GM18526 (cell line): ENCODE data around the gene FCRL2.

Experiments
- POLR2A ChIP-seq: IDR thresholded peaks from 3 replicates; pipeline ENCODE4 v1.6.1; 2011; ENCODE audit not compliant: insufficient read length; ENCODE audit errors: extremely low read depth

The FCRL2 gene, protein sequence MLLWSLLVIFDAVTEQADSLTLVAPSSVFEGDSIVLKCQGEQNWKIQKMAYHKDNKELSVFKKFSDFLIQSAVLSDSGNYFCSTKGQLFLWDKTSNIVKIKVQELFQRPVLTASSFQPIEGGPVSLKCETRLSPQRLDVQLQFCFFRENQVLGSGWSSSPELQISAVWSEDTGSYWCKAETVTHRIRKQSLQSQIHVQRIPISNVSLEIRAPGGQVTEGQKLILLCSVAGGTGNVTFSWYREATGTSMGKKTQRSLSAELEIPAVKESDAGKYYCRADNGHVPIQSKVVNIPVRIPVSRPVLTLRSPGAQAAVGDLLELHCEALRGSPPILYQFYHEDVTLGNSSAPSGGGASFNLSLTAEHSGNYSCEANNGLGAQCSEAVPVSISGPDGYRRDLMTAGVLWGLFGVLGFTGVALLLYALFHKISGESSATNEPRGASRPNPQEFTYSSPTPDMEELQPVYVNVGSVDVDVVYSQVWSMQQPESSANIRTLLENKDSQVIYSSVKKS

DNA sequence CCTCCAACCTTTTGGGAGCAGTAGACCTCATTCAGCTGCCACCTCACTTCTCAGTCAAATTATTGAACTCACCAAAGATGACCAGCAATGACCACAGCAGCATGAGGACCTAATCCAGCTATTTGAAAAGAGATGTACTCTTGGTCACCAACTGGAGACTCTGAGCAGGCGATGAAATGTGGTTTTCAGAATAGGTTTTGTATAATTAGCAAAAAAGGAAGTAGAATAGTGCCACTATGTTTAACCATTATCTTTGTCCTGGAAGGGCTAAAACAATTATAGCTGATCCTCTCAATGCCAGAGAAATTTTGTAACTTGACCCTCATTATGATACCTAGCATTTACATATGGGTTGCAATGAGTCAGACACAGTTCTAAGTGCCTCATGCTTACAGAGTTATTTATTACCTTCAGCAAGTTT is at the start of gene FCRL2:
Gene FCRL2, minus strand, starts transcription at position 162 of the 421 bp plus-strand sequence. Its CDS starts 59 bp downstream, at position 103.
- no peak for TF ChIP-seq POLR2A

DNA sequence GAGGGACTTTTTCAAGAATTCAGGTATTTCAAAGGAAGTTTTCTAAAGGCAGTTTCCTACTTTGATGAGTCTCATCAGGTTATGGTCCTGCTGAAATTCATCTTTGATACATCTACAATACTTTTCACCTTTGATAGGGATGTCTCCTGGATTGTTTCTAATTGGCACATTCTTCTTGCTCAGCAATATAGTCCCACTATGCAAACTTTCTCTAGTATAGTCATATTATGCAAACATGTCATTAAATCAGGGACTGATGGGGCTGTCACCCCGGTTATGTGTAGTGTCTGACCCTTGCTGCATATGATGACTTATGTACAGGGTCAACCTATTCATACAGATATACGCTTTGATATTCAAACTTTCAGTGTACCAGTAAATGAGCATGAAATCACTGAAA is 43.4 kb upstream of the FCRL2 start:
- TF ChIP-seq POLR2A = no peak

DNA sequence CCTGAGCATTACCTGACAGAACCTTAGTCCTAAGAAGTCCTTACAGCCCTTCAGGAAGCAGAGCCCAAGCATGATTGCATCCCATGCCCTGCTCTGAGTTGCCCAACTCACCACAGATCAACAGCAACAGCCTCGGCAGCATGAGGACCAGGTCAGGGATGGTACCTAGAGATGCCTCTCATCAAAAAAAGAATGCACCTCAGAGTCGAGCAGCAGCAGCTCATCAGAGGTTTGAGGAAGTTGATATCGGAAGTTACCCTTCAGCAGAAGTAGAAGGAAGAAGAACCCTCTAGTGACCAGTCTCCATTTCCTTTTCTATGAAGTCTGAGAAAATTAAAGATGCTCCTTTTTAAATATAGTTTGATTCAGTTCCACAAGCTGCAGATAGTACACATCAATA is 43.0 kb upstream of the FCRL2 start, which contains the start of gene FCRL1:
Gene FCRL1, minus strand, starts transcription at position 225 of the 400 bp plus-strand sequence. Its CDS starts 83 bp downstream, at position 142.
- TF ChIP-seq POLR2A = no peak

DNA sequence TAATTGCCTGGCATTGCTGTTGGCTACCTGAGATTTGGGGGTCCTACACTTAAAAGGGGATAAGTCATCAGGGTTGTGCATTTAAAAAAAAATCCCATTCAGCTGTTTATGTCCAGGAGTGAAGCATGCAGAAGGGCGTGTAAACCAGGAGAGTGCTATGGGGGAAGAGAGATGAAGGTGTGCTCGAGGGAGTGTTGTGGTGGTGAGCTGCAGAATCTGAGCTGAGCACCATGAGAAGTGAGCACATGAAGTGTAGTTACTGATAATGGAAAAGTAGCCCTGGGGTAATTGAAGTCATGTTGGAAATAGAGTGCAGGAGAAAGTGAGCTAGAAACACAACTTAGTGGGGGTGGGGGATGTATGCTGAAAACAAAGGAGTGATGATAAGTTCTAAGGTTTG is 42.3 kb upstream of the FCRL2 start:
- TF ChIP-seq POLR2A = no peak

DNA sequence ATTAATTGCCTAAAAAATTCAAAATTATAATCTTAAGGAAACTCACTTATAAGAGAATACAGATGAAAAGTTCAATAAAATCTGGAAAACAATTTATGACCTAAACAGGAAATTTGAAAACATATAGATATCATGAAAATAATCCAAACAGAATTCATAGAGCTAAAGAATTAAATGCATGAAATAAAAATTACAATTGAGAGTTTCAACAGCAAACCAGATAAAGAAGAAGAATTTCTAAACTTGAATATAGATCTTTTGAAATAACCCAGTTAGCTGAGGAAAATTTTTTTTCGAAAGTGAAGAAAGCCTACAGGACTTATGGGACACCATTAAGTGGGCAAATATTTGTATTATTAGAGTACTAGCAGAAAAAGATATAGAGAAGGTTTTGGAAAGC is 36.3 kb upstream of the FCRL2 start:
- TF ChIP-seq POLR2A = no peak

DNA sequence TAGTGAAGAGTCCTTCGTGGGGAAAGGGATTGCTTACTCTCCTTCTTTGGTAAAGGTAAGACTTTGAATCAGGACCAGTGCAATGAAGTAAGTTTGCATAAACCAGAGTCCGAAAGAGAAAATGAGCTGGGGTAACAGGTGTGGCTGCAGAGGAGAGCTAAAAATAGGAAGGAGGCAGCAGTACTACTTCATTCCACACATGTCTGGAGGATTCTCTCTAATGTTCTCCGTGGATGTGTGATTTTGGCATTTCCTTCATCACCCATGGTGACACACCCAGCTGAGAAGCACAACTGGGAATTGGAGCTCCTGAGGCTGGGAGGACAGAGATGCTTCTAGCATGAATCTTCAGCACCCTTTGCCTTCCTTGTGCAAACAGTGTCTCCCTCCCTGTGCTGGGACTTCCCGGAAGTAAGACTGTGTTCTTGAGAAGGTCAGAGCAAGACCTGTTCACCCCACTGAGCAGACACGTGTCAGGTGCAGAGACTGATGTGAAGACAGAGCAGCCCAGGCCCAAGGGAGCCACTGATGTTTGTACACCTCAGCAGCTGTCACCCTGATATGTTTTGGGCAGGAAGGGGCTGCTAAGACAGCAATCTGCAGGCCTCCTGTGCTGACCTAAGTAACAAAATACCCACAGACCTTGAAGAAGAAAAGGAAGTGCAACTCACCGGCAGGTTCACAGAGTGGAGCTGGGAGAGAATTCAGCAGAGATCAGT is 29.7 kb upstream of the FCRL2 start:
- no peak for TF ChIP-seq POLR2A

DNA sequence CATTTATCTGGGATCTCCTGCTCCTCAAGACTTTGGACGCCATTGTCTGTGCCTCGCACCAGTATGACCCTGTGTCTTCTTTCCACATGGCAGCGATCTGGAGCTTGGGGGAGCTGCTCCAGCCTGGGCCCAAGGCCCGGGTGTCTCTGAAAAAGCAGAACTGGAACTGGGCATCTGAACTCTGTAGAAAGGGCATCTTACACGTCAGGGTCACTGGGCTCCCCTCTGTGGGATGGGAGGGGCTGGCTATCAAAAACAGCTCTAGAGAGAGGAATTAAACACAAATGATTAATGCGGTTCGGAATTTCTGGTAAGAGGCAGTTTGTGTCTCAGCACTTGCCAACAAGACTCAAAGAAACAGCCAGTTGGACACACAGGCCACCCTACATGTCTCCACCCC is 26.9 kb upstream of the FCRL2 start:
- no peak for TF ChIP-seq POLR2A

DNA sequence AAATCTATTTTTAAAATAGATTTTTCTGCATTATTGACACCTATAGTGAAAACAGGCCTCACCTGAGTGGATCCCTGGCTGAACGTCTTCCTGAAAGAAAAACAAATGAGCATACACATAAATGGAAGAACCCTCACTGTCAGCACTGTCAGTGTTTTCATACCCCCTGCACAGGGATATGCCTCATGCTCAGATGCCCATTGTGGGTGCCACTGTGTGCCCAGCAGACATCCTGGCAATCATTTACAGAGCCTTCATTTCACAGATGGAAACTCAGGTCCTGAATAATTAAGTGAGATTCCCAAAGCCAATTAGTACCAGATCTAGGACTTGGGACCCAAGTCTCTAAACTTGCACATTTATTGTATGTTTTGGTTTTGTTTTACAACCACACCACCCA is 23.1 kb upstream of the FCRL2 start:
- no peak for TF ChIP-seq POLR2A

DNA sequence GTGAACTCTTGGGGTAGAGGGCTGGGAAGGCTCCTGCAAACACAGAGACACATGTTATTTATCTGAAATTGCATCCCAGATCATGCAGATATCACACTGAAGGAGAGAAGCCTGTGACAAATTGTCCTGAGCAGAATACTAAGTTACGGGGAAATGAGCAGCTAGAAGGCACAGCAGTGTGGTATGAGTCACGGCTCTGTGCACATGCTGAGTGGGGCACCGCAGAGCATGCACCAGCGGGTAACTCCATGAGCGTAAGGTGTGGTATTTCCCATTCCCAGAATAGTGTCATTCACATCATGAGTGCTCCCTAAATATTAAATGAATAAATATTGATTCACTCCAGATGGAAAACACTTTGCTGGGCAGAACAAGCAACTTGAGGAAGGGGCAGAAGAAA is 21.3 kb upstream of the FCRL2 start:
- TF ChIP-seq POLR2A = no peak

DNA sequence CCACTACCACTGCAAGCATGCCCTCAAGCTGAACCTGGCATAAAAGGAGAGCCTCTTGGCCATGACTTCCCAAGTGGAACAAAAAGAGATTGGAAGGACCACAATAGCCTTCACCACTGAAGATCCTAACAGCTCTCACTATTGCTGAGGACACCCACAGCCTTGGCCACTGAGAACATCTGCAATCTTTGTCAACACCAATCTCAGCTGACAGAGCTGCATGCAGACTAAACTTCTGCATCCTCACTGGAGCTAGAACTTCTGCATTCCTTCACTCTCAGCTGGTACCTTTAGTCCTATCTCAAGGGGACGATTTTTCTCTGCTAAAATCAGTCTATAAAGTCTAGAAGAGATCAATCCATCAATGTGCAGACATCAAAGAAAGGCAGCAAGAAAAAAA is 8.3 kb upstream of the FCRL2 start:
- no peak for TF ChIP-seq POLR2A

DNA sequence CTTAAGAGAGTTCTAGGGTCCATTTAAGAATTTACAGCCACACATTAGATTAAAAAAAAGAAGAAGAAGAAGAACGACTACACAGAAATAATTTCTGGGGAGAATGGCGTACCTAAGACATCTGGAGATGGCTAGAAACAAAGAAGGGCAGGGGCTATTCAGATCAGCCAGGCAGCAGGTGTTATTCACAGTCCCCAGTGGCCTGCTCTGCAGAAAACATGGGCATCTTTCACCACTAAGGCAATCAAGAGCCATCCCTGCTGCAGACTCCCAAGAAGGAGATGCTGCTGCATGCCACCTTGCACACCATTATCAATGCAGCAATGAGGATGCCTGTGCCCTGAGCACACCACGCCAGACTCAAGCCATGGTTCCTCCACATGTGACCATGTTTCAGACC is 7.9 kb upstream of the FCRL2 start:
- no peak for TF ChIP-seq POLR2A

DNA sequence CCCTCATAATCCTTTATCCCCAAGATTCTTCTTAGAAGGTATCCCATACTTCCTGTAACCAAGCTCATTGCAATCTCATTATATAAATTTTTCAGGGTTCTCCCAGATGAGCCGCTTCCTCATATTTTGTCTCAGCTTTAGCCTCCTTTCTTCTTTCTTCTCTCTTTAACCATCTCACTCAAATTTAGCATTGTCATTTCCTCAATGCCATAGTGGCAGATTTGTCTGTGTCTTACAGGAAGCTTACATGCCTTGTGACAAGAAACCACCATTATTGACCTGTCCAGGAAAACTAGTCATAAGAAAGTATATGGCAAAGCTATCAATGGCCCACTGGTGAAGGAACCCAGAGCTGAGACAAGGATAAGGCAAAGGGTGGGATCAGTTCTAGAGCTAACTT is 6.0 kb upstream of the FCRL2 start:
- no peak for TF ChIP-seq POLR2A

DNA sequence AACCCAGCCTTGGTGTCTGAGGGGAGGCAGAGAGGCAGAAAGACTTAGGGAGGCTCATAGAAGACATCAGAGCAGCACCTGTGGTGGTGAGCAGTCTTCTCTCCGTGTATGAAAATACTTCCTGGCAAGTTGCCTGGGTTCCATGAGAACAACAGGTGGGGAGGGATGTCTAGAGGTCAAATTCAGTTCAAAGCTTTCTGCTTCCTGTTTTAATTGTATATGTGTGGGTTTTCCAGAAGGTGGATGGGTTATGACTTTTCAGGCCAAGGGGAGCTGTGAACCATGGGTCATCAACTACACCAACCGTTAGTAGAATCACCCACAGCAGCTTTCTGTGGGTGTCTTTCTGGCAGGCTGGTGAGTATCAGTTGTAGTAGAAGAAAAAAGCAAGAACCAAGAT is 4.1 kb upstream of the FCRL2 start:
- TF ChIP-seq POLR2A = no peak

DNA sequence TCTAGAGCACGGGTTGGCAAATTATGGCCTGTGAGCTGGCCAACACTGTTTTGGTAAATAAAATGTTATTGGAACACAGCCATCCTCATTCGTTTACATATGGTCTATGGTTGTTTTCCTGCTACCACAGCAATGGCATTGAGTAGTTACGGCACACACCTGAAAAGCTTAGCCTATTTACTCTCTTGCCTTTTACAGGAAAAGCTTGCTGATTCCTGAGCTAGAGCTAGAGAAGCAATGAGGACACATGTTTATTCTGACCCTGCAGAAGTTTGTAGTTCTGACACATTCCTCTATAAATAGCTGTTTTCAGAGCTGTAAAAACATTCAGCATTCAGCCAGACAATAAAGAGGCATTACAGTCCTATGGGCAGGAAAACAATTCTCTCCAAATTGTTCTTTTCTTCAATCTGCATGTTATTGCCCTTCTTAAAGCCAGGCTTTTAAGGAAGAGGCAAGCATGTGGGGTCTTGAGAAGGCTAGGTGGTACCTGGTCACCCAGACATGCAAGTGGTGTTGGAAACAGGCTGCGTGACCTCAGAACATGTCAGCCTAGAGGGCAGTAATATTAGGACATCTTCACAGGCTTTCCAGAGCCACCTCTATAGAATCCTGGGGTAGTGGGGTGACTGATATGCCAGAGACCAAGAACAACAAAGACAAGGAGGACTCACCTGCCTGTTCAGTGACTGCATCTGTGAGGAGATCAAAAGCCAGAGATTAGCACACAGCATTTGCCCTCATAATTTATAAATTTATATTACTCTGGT is 1.6 kb downstream of the FCRL2 start:
- TF ChIP-seq POLR2A = no peak

DNA sequence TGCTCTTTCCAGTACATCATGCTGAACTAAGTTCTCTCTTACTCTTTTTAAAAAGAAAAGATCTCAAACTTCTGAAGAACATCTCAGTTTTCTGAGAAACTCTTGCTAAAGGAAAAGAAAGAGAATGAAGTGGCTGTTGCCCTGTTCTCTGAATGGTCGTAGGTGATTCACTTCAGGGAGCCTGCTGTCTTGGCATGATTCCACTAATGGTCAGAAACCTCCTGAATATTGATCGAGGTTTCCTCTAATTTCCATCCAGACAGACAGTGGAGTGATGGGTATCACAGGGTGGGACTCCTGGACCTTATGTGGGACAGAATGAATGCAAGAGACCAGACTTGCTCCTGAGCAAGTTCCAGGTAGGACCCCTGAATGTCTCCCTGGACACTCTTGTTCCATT is 2.5 kb downstream of the FCRL2 start:
- TF ChIP-seq POLR2A = no peak
